G401.6 (cell line): Measurements from ENCODE around the gene PCGF1.

Experiments used
- FAIRE-seq: peaks from 2 replicates; lab custom pipeline; 2012; peaks lifted over from hg19 to GRCh38; lab: Jason Lieb, UNC

The PCGF1 gene

DNA sequence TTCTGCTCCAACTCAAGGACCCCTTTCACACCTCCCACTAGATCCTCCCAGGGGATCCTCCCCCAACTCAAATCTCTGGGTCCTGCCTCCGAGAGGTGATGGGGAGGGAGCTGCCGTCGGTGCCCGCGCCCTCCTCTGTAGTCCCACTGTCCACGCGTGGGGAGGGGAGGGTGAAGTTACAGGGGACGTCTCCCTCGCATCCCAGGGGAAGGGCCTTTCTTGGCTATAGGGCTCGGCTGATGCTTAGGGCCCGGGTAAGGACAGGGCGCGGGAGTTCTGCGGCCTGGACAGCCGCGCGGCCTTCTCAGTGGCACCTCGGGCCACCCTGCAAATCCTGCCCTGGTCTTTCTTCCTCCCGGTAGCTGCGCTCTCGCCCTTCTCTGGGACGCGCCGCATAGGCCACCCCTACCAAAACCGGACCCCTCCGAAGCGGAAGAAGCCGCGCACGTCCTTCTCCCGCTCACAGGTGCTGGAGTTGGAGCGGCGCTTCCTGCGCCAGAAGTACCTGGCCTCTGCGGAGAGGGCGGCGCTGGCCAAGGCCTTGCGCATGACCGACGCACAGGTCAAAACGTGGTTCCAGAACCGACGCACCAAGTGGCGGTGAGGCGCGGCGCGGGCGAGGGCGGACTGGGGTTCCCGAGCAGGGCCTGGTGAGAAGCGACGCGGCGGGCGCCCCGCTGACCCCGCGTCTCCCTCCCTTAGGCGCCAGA is 7.9 kb upstream of the PCGF1 start:
- no peak for FAIRE-seq

DNA sequence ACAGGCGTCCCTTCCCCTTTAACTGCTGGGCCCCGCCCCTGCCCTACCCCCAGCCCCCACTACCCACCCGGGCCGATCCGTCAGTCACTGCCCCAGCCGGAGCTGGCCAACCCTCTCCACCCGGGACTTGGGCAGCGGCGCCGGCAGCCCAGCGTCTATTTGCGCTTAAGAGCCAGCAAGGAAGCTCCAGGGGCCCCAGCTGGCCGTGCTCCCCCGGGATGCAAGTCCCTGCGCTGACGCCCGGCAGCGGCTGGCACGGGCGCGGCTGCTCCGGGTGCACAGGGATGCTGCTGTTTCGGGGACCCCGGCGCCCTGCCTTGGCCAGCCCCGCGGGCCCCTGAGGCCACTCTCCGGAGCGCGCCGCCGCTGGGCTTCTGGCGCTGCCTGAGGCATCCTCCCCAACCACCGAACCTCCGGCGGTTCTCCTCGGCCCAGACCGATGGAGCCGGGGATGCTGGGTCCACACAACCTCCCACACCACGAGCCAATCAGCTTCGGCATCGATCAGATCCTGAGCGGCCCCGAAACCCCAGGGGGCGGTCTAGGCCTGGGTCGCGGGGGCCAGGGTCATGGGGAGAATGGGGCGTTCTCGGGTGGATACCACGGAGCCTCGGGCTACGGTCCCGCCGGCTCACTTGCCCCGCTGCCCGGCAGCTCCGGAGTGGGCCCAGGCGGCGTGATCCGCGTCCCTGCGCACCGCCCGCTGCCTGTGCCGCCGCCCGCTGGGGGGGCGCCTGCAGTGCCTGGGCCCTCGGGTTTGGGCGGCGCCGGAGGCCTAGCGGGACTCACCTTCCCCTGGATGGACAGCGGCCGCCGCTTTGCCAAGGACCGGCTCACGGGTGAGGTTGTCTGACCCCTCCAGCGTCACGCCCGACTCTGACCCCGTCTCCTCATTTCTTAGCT is 7.1 kb upstream of the PCGF1 start, which contains the start of gene TLX2:
Gene TLX2, plus strand, starts transcription at position 83 of the 903 bp plus-strand sequence. Its CDS starts 357 bp downstream, at position 440.
- no peak for FAIRE-seq

DNA sequence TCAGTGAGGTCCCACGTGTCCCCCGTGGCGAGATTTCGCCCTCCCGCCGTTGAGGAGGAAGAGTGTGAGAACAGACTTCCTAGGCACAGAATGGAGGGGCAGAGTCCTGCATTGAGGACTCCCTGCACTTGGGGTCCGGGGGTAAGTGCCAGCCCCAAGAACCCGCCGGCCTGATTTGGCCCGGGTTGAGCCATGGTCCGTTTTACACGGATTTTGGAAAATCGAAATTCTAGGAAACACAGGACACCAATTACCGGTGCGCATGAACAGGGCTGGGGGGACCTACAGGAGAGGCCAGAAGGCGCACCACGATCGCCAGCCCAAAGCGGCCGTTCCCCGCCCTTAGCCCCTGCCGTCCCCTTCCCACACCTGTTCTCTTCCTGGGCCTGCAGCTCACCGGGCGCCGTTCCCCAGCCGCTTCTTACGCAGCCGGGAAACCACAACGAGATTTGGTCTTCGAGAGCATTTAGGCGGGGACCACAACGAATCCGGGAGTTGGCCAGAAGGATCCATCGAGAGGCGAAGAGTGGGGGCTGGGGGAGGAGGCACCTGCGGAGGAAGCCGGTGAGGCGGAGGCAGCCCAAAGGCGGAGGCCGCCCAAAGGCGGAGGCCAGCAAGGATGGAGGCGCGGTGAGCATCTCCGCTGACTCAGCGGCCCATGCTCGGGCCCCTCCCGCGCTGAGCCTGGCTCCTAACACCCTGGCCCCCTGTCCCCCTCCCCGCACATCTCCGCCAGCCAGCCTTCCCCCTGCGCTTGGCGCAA is 6.3 kb upstream of the PCGF1 start:
- FAIRE-seq, result no peak

DNA sequence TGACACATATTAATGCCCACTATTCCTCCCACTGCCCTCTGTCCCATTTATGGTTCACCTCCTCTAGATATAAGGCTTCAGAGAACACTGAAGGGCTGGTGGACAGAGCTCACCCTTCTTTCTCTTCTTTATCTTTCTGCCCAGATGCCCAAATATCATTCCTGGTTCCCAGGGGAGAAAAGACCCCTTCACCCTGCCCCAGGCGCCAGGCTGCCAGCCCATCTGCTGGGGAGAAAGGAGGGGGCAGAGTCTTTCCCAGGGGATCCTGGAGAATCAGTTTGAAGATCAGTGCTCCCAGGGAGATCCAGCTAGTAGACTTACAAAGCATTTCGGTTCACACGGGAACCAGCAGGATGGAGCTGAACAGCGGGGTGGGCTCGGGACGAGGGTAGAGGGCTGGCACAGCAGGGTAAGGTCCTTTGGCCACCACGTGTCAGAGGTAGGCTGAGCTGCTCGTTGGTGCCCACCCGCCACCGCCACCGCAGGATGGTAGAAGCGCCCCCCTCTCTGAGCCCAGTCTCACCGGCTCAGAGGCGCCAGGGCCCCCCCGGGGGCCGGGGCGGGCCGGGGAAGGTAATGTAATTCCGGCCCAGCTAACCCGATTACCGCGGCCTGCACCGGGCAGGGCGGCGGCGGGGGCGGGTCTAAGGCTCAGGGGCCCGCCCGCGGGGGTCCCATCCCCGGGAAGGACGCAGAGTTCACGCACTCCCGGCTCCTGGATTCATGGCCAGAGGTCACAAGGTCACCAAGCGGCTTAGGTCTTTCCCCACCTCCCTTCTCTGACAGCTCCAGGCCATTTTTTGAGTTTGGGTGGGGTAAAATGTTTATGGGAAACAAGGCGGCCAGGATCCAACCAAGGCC is 5.5 kb upstream of the PCGF1 start:
- FAIRE-seq, result no peak

DNA sequence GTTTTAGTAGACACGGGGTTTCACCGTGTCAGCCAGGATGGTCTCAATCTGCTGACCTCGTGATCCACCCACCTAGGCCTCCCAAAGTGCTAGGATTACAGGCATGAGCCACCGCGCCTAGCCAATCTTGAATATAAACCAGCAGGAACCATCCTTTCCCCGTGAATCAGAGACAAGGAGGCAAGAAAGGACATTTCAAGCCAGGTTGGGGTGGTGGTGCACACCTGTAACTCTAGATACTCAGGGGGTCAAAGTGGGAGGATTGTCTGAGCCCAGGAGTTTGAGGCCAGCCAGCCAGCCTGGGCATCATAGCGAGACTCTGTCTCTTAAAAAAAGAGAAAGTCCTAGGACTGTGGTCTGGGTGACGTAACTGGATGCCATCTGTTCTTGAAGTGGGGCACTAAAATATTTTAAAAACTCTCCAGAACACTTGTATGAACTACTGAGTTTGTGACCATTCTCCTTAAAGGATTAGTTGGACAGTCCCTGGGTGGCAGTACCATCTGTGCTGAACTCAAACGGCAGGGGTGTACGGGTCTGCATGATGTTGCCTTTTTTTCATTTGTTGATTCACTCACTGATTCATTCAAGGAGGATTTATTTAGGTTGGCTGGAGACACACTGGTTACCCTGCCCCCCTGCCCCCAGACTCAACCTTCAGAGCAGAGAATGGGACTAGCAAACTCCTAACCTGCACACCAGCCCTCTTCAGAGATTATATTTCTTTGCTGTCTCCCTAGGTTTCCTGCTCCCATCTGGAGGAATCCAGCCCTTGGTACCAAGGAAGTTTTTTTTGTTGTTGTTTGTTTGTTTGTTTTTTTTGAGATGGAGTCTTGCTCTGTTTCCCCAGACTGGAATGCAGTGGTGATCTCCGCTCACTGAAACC is 3.9 kb upstream of the PCGF1 start:
- no peak for FAIRE-seq

DNA sequence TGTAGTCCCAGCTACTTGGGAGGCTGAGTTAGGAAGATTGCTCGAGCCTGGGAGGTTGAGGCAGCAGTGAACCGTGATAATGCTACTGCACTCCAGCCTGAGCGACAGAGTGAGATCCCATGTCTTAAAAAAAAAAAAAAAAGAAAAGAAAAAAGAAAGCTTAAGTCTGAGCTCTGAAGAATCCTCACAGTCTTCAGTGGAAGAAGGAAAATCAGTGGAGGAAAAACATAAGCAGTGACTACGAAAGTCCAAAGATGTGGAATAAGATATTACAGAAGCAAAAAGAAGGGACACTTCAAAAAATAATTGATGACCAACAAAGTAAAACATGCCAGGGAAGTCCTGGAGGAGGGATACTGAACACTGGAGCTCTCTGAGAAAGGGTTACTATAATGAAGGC is 2.8 kb upstream of the PCGF1 start:
- FAIRE-seq, result no peak

DNA sequence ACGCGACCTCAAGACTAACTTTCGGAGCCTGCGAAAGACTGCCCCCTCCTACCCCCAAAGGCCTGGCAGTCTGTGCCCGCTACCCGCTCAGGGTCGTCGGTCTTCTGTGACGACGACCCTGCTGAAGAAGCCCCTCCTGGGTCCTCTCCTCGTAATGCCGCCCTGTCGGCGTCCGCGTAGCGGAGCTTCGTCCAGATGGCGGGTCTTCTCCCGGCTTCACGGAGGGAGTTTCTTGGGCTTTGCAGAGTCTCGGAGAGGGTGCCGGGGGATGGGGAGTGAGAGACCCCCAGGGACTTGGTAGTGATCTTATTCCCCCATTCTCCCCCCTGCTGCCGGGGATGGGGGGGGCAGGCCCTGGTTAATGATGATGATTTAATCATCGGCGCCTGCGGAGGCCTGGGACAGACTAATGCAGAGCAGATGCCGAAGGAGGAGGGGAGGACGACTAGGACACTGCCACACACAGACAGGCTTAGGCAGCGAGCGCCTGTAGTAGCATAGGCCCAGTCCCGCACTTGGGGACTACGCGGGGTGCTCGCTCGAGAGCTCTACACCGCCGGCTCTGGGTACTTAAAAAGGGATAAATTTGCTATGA is 528 bp upstream of the PCGF1 start:
- no peak for FAIRE-seq

DNA sequence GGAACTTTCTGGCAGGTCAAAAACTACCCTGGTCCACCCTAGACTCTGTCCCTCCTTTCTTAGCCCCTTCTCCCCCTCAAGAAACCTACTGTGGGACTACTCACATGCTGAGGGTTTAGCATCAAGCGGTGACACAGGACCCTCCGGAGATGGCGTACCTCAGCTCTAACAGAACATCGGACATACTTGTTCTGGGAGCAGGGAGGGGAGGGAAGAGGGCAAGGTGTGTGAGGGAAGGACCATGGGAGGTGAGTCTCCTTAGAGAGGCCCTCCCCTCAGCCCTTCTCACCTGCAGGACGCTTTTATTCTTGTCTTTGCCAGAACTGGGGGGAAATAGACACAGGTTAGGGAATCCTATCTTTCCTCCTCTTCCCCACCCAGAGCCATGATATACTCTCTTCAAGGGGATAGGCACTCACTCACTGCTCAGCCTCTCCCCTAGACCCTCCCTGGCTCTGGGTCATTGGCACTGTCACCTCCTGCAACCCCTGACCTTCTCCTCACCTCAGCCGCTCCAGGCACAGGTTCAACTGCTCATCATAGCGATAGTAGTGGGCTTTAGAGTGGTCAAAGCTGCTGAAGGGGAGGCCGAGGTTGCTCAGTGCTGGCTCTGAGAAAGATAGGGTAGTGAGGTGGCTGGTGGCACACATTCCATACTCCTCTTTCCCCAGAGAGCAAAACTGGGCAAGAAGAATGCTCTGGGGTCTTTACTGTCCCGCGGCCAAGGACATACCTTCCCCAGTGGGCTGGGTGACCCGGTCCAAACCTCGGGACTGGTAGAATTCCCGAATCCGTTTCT is 1.8 kb downstream of the PCGF1 start:
- no peak for FAIRE-seq

DNA sequence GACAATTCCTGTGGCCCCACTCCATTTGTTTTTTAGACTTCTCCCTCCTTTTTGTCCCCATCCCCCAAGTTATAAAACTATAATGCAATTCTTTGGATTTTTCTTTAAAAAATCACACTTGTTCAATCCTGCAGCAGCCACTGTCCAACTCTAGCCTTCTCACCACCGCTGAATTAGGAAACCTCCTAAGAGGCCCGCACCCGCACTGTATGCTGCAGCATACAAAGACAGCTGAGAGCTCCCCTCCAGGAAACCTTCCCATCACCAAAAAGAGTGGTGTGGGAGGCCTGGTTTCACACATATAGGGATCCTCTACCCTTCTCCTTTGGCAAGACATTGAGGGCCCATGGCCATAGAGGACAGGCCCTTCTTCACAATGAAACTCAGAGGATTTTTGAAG is 2.9 kb downstream of the PCGF1 start:
- no peak for FAIRE-seq

DNA sequence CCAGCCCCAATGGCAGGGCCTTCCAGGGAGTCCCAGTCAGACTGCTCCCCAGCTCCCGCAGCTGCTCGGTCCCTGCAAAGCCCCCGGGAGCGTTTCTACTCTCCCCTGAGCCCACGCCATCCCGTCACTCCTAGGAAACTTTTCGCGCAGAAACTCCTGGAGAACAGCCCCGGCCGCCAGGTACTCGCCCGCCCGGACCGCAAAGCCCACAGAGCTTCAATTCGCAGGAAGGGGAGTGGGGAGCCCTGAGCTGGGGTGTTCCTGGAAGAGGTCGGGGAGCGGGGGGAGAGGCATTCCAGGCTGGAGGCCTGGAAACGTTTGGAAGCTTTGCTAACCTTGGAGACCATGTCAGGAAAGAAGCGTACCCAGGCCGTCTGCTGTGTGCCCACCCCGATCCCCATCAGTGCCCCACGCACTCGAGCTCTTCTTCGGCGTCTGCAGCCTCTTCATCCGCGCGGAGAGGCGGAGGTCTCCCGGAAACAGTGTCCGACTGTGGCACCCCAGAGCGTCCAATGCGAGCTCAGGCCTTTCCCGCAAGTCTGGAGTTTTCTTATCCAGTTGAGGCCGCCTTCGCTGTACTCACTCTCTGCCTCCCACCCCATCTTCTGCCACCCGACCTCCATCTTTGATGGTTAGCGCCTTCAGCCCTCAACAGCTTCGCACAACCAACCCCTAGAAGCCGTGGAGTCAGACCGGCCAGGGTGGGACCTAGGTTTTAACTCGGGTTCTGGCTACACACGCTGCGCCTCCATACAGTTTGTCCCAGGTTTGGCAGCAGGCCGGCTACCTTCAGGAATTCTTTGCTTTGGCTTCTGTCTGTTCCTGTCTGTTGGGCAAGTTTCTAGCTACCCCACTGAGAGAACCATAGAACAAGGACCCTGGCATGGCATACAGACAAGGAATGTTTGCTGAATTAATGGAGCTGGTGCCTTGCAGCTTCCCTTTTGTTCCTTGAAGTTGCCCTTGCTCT is 3.7 kb downstream of the PCGF1 start:
- no peak for FAIRE-seq

DNA sequence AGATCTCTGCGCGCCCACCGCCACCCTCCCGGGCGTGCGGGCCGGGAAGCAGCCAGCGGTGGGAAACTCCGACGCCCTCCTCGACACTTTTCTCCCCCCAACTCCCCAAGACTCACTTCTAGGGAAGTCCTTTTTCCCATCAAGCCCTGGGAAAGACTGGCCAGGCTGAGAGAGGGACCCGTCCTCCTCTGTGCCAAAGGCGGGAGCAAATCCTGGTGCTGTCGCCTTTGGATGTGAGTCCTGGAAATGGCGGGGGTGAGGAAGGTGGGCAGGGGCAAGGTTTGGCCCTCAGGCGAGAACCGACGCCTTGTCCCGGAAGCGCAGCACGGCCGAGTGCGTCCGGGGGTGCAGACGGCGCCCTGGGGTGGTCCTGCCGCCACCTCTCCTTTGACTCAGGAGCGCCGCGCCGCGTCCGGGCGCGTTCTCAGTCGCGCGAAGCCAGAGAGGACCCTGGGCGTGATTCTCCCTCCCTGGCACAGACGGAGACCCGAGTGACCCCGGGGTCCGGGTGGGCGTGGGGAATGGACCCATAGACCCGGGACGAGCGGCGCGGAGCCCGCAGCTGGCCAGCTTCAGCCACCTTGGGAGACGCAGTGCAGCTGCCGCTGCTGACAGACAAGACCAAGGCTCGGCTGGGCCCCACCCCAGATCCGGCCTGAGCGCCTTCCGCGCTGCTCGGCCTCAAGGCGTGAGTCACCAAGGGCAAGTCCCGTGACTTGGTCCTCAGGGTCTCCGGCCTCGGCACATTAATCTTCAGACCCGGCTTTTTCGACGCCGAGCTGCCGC is 4.6 kb downstream of the PCGF1 start:
- no peak for FAIRE-seq

DNA sequence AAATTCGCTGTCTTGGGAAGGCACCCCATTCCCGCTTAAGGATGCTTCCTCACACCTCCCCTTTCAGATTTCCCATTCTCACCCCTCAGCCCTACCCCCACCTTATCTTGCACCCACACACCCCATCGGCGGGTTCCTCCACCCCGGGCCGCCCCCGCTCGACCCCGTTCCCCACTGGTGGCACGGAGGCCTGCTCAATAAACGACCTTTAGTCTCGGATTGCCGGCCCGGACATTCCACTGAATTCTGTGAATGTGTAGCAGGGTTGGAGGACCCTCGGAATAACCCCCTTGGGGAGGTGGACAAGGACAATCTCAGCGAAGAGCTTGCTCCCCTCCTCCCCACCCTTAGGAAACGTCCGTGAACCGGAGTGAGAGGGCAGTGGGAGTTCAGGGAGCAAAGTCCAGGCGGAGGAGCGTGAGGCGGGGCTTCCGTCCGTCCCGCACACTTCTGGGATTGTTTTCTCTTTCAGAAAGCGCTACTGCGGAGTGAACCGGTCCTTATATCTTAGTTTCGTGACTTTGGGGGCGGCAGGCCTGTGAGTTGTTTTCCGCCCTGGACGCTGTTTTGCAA is 5.3 kb downstream of the PCGF1 start:
- FAIRE-seq, result no peak

DNA sequence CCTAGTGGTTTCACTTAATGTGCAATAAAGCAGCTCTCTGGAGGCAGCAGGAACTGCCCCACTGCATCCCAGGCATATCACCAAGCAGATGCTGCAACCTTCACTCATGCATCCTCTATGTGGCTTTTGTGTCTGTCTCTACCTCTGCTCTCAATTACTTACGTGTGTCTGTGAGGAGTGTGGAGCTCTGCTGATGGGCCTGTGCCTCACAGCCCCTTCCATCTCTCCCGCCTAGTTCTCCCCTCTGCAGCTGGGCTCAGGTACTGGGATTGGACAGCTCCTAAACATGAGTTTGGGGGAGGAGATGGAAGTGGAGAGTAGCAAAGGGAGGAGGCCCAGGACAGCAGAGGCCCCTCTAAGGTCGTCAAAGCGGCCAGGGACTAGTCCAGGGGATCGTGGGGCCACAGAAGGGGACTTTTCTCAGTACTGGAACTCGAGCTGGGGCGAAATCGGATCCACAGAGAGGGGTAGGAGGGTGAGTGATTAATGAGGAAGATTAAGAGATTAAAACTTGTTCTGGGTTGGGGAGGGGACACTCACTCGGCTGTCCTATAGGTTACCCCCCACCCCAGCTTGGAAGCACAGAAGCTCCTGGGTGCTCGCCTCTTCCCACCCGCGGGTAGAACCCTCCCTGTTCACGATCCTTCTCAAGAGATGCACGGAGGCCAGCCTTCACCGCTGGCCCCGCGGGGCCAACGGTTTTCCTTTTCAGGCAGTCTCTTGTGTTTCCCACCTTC is 6.0 kb downstream of the PCGF1 start:
- no peak for FAIRE-seq

DNA sequence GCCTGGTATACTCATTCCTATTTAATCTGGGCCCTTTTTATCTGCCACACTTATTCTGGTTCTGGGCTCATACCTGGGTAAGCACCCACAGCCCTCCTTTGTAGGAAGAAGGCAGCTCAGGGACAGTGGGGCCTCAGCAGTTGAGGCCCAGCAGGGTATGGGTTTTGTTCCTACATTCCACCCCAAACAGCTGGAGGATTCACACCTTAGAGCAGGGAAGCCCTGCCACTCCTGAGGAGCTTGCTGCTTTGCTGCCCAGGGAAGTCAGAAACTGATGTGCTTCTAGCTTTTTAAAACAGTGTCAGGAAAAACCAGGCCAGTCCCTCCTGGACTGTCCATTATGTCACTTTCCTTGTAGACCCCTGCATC is 6.9 kb downstream of the PCGF1 start:
- FAIRE-seq, result no peak

DNA sequence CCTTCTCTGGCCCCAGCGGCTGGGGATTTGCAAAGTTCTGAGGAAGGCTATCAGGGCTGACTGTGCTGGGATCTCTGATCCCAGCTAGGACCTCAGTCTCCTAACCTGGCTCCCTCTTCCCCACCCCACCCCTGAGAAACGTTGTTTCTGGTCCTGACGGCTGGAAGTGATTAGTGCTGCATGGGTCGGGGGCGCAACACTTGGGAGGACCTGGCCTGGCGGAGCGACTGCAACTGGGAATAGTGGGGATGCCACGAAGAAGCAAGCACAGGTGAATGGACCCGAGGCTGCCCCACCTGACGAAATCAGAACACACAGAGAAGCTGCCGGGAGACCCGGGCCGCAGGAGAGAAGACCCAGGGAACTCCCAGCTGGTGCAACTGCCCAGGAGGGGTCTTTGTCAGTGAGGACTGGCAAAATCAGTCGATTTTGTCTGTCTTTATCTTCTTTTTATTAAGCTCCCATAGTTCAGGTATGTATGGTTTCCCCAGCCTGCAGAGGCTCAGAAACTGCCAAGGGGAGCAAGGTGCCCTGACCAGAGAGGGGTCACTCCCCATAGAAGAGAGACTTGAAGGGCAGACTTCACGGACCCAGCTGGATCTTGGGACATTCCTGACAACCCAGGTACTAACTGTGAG is 7.4 kb downstream of the PCGF1 start:
- FAIRE-seq, result no peak
